CD4-positive, alpha-beta T cell treated with Interleukin-21 for 1 hour (primary cell): ENCODE data around the gene SLC16A3.
"Not testable (repeated sequence)": the region's sequence is repeated elsewhere in the genome, so short reads cannot be mapped to it uniquely, and the experiment has no call there.

Source experiments
- DNase-seq: peaks from one replicate; pipeline ENCODE4 v3.0.0-alpha.2; 2020

The SLC16A3 gene

GRCh38 chr17:82204831-82205719 lies 23.8 kb upstream of the SLC16A3 start:
- DNase-seq, result no peak

GRCh38 chr17:82205720-82206508 lies 22.9 kb upstream of the SLC16A3 start:
- peak; percentile 86 for DNase-seq

- DNase-seq, result not testable (repeated sequence)
Observed at GRCh38 chr17:82210655-82211054, 18.2 kb upstream of the SLC16A3 start.

- DNase-seq, result peak; percentile 72
Observed at GRCh38 chr17:82212331-82213250, 16.3 kb upstream of the SLC16A3 start, which contains the start of gene CCDC57. Gene CCDC57, minus strand, starts transcription at chr17:82212842. Its CDS starts 10,898 bp downstream, at chr17:82201944.

GRCh38 chr17:82213251-82214011 lies 15.4 kb upstream of the SLC16A3 start:
- peak; percentile 72 for DNase-seq

- DNase-seq, result no peak
Observed at GRCh38 chr17:82214012-82214628, 14.7 kb upstream of the SLC16A3 start.

- no peak for DNase-seq
Observed at GRCh38 chr17:82215095-82215971, 13.5 kb upstream of the SLC16A3 start.

- DNase-seq, result no peak
Observed at GRCh38 chr17:82215972-82216300, 12.9 kb upstream of the SLC16A3 start.

- DNase-seq, result peak; percentile 68
Observed at GRCh38 chr17:82216301-82217119, 12.3 kb upstream of the SLC16A3 start.

GRCh38 chr17:82217120-82217529 lies 11.7 kb upstream of the SLC16A3 start:
- DNase-seq, result no peak

GRCh38 chr17:82217530-82218204 lies 11.2 kb upstream of the SLC16A3 start:
- no peak for DNase-seq

- no peak for DNase-seq
Observed at GRCh38 chr17:82218349-82219075, 10.3 kb upstream of the SLC16A3 start.

GRCh38 chr17:82219083-82219482 lies 9.8 kb upstream of the SLC16A3 start:
- no peak for DNase-seq

GRCh38 chr17:82219753-82220709 lies 8.8 kb upstream of the SLC16A3 start:
- no peak for DNase-seq

- DNase-seq, result no peak
Observed at GRCh38 chr17:82221341-82221902, 7.4 kb upstream of the SLC16A3 start.

- DNase-seq, result no peak
Observed at GRCh38 chr17:82222816-82223215, 6.0 kb upstream of the SLC16A3 start.

GRCh38 chr17:82223517-82223916 lies 5.3 kb upstream of the SLC16A3 start:
- no peak for DNase-seq
